HG03095 (cell line): ENCODE results near the gene HSPH1.
"Not testable (repeated sequence)": the region's sequence is repeated elsewhere in the genome, so short reads cannot be mapped to it uniquely, and the experiment has no call there.

Experiments
- ATAC-seq: cut with Tn5 transposase; IDR thresholded peaks from one replicate; pipeline ENCODE4 v1.9.1; 2021; ENCODE audit warnings: moderate library complexity; ENCODE audit not compliant: unreplicated experiment

HSPH1 gene

GRCh38 chr13:31177813-31178495, 16.2 kb upstream of the HSPH1 start:
- not testable (repeated sequence) for ATAC-seq

- ATAC-seq = no peak
Observed at GRCh38 chr13:31175847-31176532, 14.3 kb upstream of the HSPH1 start.

- ATAC-seq = no peak
Observed at GRCh38 chr13:31174018-31174417, 12.3 kb upstream of the HSPH1 start.

GRCh38 chr13:31172535-31172934, 10.8 kb upstream of the HSPH1 start:
- ATAC-seq = no peak

- no peak for ATAC-seq
Observed at GRCh38 chr13:31172001-31172400, 10.3 kb upstream of the HSPH1 start.

GRCh38 chr13:31168736-31169135, 7.0 kb upstream of the HSPH1 start:
- no peak for ATAC-seq

- ATAC-seq = peak; percentile 54
Observed at GRCh38 chr13:31168166-31168565, 6.5 kb upstream of the HSPH1 start.

GRCh38 chr13:31167490-31167889, 5.8 kb upstream of the HSPH1 start:
- ATAC-seq = peak; percentile 44

GRCh38 chr13:31166591-31166990, 4.9 kb upstream of the HSPH1 start:
- no peak for ATAC-seq

GRCh38 chr13:31162151-31163008, 676 bp upstream of the HSPH1 start:
- ATAC-seq = peak; percentile 81

- ATAC-seq = peak; percentile 23
Observed at GRCh38 chr13:31160857-31161556, 697 bp downstream of the HSPH1 start.

- no peak for ATAC-seq
Observed at GRCh38 chr13:31159306-31159705, 2.4 kb downstream of the HSPH1 start.

- no peak for ATAC-seq
Observed at GRCh38 chr13:31154939-31155338, 6.8 kb downstream of the HSPH1 start.

- ATAC-seq = no peak
Observed at GRCh38 chr13:31151837-31152236, 9.9 kb downstream of the HSPH1 start.

- ATAC-seq = no peak
Observed at GRCh38 chr13:31150315-31150985, 11.3 kb downstream of the HSPH1 start.

- ATAC-seq = no peak
Observed at GRCh38 chr13:31149604-31150003, 12.1 kb downstream of the HSPH1 start.

GRCh38 chr13:31145417-31145816, 16.3 kb downstream of the HSPH1 start:
- ATAC-seq = no peak

- ATAC-seq = no peak
Observed at GRCh38 chr13:31138515-31138914, 23.2 kb downstream of the HSPH1 start.

GRCh38 chr13:31136724-31137123, 25.0 kb downstream of the HSPH1 start:
- no peak for ATAC-seq

- no peak for ATAC-seq
Observed at GRCh38 chr13:31134039-31134711, 27.5 kb downstream of the HSPH1 start.
